Measurements from ENCODE around the gene GTPBP8.

GTPBP8 gene

DNA sequence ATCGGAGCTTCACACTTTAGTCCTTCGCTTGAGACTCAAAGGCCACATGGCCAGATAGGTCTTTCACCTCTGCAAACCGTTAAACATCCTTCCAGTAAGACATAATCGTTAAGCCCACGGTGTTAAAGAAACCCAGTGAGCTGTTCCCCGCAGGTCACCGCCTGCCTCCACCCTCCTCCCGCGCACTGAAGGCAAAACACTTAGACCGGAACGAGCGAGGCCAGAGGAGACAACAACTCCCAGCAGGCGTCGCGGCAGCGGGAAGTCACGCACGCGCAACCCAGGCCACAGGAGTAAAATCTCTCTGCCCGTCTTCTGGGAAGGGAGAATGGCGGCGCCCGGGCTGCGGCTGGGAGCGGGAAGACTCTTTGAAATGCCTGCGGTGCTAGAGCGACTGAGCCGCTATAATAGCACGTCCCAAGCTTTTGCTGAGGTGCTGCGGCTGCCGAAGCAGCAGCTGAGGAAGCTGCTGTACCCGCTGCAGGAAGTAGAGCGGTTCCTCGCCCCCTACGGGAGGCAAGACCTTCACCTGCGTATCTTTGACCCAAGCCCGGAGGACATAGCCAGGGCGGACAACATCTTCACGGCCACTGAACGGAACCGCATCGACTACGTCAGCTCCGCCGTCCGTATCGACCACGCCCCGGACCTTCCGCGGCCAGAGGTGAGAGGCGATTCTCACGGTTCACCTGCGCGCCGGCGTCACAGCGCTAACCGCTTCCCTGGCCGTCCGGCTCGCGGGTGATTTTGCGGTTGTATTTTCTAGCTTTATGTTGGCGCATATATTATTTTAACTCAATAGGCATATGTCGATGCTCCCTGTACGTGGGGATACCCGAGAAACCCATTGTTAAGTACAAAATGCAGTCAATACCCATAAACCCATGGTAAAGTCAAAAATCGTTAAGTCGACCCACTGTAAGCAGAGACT is at the start of gene GTPBP8:
GTPBP8 (plus strand) TSS at position 313 of the 931 bp plus-strand sequence; CDS start at position 329, 16 bp downstream.
- peak; percentile 94 for DNase-seq

DNA sequence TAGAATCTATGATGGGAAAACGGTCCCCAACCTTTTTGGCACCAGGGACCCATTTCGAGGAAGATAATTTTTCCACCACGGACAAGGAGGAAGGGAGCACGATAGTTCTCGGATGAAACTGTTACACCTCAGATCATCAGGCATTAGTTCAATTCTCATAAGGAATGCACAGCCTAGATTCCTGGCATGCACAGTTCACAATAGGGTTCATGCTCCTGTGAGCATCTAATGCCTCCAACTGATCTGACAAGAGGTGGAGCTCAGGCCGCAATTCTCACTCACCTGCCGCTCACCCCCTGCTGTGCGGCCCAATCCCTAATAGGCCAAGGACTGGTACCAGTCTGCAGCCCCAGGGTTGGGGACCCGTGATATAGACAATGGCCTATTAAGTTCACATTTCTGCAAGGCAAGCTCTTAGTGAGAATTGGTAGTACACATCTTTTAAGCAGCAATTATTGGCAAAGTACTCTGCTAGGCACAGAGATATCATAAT is 42.4 kb upstream of the GTPBP8 start:
- DNase-seq = no peak

DNA sequence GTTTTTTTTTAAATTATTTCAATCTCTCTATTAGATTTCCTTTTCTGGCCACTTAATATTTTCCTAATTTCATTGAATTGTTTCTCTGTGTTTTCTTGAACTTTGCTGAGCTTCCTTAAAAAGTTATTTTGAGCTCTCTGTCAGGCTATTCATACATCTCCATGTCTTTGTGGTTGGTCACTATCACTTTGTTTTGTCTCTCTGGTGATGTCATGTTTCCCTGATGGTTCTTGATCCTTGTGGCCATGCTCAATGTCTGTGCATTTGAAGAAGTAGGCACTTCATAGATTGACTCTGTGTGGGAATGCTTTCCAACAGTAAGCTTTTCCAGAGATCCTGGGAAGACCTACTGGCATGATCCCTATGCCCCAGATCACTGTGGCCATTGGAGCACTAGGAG is 34.4 kb upstream of the GTPBP8 start:
- DNase-seq = no peak

DNA sequence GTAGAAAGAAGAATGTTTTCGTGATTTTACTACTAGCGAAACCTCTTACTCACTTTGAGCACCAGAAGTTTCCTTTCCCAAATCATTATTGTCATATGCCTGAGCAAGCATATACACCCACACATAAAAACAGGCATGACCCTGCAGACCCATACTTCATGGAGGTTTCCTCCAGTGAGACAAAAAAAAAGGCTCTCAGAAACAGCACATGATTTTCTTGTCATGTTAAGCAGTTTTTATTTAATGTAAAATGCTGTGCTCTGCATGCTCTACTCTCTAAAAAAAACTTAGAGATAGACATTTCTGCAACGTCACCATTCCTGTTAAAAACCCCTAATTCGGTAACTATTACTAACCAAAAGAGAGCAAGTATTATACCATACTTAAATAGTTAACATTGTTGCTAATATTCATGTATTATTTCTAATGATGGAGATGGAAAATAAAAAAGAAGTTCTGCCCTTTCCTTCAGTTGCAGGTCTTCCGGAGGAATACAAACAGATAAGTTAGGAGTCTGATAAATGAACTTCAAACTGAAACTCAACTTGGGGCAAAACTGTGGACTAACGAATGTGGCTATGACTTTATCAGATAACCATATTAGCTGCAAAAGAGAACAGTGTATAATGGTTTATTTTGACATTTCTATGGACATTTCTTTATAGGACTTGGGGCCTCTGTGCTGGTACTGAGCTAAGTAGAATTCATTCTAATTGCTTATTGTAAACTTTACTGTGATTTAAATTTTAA is 31.8 kb upstream of the GTPBP8 start:
- peak; percentile 73 for DNase-seq

DNA sequence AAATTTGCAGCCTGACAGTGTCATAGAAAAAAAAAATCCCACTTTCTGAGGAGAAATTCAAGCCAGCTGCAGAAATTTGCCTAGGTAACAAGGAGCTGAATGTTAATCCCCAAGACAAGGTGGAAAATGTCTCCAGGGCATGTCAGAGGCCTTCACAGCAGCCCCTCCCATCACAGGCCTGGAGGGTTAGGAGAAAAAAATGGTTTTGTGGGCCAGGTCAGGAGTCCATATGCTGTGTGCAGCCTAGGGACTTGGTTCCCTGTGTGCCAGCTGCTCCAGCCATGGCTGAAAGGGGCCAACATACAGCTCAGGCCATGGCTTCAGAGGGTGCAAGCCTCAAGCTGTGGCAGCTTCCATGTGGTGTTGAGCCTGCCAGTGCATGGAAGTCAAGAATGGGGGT is 27.1 kb upstream of the GTPBP8 start:
- DNase-seq = no peak

DNA sequence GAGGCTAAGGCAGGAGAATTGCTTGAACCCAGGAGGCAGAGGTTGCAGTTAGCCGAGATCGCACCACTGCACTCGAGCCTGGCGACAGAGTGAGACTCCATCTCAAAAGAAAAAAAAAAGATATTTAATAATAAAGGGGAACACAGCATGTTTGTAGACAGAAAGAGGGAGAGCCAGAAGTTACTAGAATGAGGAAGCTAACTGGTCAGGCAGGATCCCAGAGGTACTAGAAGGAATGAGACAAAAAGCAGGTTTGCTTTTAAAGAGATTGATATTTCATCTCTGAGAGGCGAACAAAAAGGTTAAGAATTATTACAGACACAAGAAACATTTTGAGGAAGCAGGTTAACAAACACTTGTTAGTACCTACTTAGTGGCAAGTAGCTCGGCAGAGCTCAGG is 25.1 kb upstream of the GTPBP8 start:
- no peak for DNase-seq

DNA sequence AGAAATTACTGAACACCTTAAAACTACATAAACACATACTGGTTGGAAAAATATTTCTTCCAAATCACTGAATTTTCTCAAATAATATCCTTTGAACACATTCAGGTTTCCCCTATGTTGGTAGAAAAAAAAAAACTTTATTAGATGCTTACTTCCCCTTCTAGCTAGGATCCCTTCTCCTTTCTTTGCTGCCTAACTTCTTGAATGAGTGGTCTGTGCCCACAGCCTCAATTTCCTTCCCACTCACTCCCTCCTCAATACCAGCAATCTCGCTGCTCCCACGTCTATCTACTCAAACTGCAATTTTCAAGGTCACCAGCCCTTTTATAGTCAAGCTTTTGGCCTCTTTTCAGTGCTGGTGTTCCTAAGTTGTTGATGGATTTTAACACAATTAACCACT is 24.2 kb upstream of the GTPBP8 start:
- no peak for DNase-seq

DNA sequence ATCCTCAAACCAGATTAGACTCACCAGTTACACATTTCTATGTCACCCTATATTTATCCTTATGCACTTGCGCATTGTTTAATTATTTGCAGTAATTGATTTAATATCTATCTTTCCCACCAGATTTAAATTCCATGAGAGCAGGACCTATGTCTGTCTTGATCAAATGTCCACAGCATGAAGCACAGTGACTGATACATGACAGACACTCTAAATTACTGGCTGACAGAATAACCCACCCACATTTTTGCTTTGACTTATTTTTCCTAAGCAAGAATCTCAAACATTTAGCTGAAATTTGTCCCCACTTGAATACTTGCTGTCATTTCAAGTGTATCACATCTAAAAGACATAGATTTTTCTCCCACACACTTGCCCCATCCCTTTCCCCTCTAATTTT is 23.4 kb upstream of the GTPBP8 start:
- no peak for DNase-seq

DNA sequence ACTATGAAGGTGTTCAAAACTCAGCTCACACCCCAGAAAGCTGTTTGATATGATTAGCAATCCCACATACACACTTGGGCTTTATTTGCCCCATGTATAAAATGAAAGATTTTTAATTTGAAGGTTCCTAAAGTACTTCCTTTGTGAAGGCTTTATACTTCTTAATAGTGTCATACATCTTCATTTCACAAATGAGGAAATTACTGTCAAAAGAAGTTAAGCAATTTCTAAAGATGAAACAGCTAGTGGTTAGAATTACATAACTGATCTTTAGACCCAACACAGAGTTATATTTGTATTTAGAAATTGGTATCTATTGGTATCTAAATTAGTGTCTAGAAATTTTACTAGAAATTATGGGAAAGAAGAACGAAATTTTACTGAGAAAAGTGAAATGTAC is 23.0 kb upstream of the GTPBP8 start:
- DNase-seq = no peak

DNA sequence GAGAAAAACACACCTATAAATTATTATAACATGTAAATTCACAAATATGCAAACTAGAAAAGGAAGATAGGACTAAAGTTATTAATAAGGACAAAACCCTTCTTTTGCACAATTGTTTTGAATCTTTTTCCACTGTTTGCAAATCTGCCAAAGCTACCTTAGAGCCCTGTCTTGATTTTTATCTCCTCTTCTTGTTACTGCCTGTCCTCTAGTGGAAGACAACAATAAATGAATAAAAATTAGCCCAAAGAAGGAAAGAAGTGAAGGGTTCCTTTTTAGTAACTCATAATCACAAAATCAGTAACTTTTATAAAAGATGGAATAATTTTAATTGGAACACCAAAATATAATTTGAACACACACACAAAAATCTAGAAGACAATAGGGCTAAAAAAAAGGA is 18.6 kb upstream of the GTPBP8 start:
- DNase-seq = no peak

DNA sequence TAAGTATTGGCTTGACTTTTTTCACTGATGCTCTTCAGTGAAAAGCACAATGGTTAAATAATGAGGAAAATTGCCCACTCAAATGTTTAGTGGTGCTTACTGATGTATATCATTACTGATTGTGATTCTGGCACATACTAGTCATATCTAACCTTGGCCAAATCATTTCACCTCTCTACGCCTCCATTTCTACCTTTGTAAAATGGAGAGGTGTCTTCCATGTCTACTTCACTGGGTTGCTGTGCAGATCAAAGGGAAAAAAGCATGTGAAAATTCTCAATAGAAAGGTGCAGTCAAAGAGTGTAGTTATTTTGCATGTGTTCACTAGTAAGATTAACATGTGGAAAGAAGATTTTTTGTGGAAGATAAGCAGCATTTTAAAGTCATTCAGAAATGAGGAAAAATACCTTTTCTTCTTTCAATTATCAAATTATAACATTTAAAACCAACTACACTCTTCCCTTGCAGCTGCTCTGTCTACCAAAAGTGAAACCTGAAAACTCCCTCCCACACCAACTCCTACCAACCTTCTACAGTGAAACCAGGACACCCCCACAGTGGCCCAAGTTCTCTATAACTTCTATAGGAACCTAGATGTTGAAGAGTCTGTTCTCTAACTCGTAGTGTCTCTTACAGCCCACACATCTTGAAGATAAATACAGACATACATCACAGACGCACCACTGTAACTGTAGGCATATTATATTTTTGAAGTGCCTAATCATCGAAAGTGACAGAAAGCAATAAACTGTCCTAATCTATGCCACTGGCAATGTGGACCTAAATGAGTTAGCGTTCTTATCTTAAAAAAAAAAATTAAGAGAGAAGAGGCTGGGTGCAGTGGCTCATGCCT is 17.2 kb upstream of the GTPBP8 start:
- DNase-seq = peak; percentile 61

DNA sequence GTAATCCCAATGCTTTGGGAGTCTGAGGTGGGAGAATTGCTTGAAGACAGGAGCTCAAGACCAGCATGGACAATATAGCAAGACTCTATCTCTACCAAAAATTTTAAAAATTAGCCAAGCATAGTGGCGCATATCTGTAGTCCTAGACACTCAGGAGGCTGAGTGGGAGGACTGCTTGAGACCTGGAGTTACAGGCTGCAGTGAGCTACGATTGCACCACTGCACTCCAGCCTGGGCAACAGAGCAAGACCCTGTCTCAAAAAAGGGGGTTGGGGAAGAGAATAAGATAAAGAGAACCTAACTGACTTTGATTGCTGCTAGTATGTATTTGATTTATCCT is 16.6 kb upstream of the GTPBP8 start:
- DNase-seq = no peak

DNA sequence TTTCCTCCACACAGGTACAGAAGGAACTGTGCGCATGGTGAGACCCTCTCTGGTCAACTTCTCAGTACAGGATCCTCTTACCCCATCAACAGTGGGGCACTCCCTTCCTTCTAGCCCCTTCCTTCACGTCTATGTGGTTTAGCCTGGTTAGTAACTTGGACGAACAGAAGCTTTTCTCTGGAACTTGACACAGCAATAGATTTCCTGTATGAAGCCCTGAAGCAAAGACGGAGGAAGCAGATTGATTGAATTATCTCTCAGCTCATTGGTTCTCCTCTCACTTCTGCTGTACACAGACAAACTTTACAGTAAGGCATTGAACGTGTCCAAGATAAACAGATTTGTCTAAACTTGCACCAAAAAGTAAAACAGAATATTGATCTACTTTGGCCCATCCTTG is 15.9 kb upstream of the GTPBP8 start, which contains the start of gene CD200R1:
CD200R1 (minus strand) TSS at position 210 of the 400 bp plus-strand sequence. CDS start 246 bp downstream, outside the sequence.
- no peak for DNase-seq

DNA sequence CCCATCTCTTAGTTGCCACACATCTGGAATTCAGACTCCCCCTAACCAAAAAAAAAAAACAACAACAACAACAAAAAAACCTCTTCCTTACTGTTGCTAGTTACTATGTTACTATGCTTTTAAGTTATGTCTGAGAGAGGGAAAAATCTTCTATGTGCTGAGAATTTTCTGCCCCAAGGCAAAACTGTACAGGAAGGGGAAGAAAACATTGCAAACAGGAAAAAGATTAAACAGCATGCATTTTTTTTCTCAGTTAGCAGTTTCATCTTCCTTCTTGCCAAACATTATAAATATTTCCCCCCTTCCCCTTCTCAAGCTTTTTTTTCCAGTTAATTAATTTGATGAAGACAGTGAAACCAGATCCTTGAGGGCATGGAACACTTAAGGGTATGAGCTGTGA is 14.8 kb upstream of the GTPBP8 start:
- no peak for DNase-seq

DNA sequence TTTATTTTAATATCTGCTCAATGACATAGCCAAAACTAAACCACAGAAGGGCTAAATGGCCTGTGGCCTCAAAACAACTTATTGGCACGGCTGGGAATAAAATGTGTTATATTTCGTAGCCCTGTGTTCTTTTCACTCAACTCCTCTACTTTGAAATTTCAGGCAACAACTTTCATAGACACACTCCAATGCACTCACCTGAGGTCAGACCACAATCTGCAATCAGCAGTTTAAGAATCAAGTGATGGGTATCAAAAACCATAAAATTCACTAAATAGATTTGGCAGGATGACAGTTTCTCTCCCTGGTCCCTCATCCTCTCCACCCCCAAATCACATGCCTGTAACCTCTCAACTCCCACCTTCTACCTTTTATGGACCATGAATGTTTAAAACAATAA is 13.8 kb upstream of the GTPBP8 start:
- no peak for DNase-seq

DNA sequence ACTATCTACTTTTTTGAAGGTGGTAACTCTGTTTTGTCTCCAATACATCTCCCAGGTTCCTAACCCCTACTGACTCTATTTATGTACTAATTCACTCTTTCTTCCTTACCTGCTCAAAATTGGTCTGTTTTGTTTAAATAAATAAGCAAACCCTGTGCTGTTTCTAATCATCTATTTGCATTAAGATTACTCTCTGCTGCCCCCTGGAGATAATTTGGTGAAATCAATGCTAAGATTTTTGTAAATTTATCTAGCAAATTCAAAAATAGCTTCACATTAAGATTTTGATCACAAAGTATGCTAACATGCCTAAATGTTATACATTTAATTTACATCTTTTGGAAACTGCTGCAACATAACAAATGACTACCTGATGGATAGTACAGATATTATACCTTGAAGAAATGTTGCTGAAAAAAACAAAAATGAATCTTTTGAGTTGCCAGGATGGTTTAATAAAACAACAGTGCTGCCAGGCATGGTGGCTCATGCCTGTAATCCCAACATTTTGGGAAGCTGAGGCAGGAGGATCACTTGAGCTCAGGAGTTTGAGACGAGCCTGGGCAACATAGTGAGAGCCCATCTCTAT is 11.4 kb upstream of the GTPBP8 start:
- peak; percentile 57 for DNase-seq

DNA sequence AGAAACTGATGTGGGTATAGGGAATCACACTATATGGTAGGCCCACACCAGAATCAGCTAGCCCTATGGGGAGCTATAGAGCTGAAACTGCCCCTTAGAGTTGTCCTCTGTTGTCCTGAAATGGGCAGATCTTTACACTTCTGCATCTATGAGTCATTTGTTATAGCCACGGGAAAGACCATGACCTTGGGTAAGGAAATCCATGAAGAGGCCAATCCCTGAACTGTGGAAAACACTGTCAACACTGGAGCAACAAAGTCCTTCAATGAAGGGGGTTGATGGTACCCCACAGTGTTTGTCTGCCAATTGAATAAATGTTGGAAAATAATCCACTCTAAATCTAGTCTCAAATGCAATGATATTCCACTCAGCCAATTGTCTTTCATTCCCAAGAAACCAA is 10.7 kb upstream of the GTPBP8 start:
- no peak for DNase-seq

DNA sequence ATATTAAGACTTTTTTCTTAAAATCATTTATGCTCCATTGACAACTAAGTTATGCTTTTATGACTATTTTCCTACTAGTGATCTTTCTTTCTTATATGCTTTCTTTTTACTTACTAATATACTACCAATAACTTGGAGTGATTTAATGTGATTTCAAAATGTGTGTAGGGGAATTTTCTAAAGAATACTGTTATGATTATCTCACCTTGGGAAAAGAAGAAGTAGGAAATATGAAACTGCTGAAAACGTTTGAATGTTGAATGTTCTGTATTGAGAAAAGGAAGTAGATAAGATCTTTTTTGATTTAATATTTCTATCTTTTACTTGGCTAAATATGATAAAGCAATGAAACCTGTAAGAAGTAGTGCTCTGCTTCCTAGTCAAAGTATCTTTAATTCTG is 8.1 kb upstream of the GTPBP8 start:
- DNase-seq = no peak

DNA sequence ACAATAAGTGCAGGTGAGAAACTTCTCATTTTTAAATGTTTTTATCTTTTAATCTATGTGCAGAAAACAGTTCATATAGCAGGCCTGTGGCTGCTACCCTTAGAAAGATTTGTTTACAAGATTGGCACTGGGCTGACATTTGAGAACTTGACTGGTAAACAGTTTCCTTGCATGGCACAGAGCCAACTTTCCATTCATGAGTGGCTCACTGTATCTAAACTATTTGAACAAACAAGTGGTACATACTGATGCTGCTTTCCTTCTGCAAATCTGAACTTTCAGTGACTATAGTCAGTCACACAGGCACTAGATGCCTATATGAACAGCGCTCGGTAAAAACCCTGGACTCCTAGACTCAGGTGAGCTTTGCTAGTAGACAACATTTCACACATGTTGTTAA is 6.3 kb upstream of the GTPBP8 start:
- DNase-seq = peak; percentile 61

DNA sequence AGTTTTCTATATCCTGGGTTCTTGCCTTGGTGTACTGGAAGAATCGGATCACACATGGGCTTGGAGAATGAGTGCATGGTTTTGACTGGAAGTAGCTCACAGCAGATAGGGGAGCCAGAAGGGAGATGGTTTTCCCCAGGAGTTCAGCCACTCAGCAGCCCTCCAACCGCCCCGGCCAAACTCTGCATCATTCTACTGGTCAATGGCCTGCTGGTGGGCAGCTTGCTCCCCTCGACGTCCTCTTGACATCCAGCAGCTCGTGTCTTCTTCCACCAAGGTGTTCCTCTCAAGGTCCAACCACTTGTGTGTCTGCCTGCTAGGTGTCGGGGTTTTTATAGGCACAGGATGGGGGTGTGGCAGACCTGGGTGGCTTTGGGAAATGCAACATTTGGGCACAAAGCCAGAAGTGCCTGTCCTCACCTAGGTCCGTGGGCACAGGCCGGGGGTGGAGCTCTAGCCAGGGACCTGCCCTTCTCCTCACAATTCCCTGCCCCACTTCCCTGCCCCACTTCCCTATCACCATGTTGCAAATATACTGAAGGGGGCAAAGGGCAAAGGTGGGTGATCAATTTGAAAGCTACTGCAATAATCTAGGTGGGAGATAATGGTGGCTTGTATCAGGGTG is 3.0 kb upstream of the GTPBP8 start:
- no peak for DNase-seq

DNA sequence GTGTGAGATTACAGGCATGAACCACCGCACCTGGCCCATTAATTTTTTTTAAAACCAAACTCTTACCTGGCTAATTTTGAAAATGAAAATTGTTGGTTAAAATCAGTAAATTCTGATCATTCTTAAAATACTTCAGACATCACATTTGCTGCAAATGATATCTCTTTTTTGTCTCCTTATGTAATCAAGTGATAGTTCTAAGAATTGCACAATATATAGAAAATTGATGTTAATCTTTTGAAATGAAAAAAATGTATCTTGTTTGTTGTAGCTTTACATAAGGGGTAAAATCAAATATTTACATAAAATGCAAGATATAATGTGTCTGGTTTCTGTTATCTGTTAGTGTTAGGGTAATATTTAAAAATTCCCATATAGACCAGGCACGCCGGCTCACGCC is 5.0 kb downstream of the GTPBP8 start:
- no peak for DNase-seq

DNA sequence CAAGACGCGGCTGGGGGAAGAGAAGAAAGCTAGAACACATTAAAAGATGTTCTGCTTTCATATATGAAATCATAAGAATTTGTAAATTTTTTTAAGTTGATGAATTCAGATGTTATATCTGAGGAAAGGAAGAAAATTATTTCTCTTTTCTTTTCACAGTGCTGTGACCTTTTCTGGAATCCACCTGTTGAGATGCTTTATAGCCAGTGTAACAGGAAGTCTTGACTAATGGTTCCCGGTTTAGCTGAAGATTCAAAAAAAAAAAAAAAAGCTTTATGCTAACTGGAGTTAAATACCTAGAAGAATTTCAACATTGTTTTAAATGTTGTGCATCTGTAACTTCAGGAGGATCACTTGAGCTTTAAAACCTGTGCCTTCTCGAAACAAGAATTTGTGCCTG is 9.9 kb downstream of the GTPBP8 start:
- no peak for DNase-seq

Data from RPMI8226 (cell line).